SK-N-MC (cell line): ENCODE measurements around the gene CFAP251.
"Not testable (repeated sequence)": the region's sequence is repeated elsewhere in the genome, so short reads cannot be mapped to it uniquely, and the experiment has no call there.

Experiments used
- DNase-seq: peaks from one replicate; pipeline ENCODE4 v3.0.0-alpha.2; 2011; ENCODE audit warnings: low read depth, low spot score
- H3K27ac ChIP-seq: fragments of 200-600 bp; sonication (generic); 2 replicates; pipeline ENCODE4 v1.5.1; 2016; ENCODE audit warnings: mixed run types
- H3K36me3 ChIP-seq: fragments of 200-600 bp; sonication (generic); 2 replicates; pipeline ENCODE4 v1.6.1; 2017; ENCODE audit warnings: antibody characterized with exemption, low read length, mixed read lengths; ENCODE audit not compliant: insufficient read depth
- H3K4me3 ChIP-seq: fragments of 200-600 bp; sonication (generic); 2 replicates; pipeline ENCODE4 v1.5.1; 2016
- H3K9ac ChIP-seq: fragments of 200-600 bp; sonication (generic); 2 replicates; pipeline ENCODE4 v1.8.0; 2017; ENCODE audit warnings: mixed run types, mixed read lengths; ENCODE audit not compliant: insufficient read length
- H3K9me3 ChIP-seq: fragments of 200-600 bp; sonication (generic); 2 replicates; pipeline ENCODE4 v1.6.1; 2017; ENCODE audit warnings: low read depth, mild to moderate bottlenecking, antibody characterized with exemption, low read length, moderate library complexity, mixed read lengths
- EZH2 ChIP-seq: fragments of 200-600 bp; sonication (generic); IDR thresholded peaks from one replicate; pipeline ENCODE4 v1.6.1; 2017; ENCODE audit warnings: antibody characterized with exemption
- FOXP2 ChIP-seq: optimal IDR thresholded peaks from 2 replicates; pipeline ENCODE3; 2011; ENCODE audit warnings: mild to moderate bottlenecking, moderate library complexity; ENCODE audit not compliant: insufficient read depth; ENCODE audit errors: extremely low read length, control extremely low read depth
- POLR2AphosphoS5 ChIP-seq: IDR thresholded peaks from 2 replicates; pipeline ENCODE4 v1.6.1; 2012; ENCODE audit warnings: mild to moderate bottlenecking, low read depth, low read length, borderline replicate concordance

Gene CFAP251

GRCh38 chr12:122029620-122030423 lies 111.4 kb downstream of the CFAP251 start:
- Histone ChIP-seq H3K27ac (no peak overlapping the region), H3K9me3 (no peaks in the 10 kb centered on the region), H3K4me3 (no peak overlapping the region), H3K9ac (no peak overlapping the region), H3K36me3 (peaks cover under 1% of the 10 kb centered on the region; the same call in 1 of the 2 replicates)
- TF ChIP-seq FOXP2, result no peak
- no peak for TF ChIP-seq POLR2AphosphoS5
- TF ChIP-seq EZH2, result no peak
- no peak for DNase-seq

DNA sequence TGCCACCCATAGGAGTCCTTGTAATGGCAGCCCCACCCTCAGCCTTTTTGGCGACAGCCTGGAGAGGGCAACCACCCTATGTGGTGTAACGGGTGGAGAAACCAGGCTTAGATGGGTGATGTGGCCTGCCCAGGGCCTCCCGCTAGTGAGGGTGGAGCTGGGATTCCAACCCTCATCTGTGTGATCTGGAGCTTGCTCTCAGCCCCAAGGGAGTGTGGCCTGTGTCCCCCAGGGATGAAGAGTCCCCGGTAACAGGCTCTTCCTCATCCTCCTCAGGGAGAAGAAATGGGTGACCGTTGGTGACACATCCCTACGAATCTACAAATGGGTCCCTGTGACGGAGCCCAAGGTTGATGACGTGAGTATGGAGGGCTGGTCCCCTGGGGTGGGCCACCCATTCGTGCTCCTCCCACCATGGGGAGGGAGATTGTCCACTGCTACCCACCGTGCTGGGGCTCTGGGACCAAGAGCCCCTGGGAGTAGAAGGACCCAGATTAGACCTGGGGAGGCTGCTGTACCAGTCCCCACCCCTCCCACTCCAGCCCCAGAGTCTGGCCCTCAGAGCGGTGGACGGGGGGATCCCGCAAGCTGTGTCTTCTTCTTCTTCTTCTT lies 112.1 kb downstream of the CFAP251 start:
- TF ChIP-seq EZH2, result no peak
- no peak for TF ChIP-seq POLR2AphosphoS5
- TF ChIP-seq FOXP2, result no peak
- no peak overlapping the region for H3K9ac ChIP-seq
- DNase-seq, result no peak
- H3K27ac ChIP-seq, result no peak overlapping the region
- no peaks in the 10 kb centered on the region for H3K9me3 ChIP-seq
- H3K4me3 ChIP-seq, result no peak overlapping the region
- H3K36me3 ChIP-seq, result peaks cover 7% of the 10 kb centered on the region; the same call in 1 of the 2 replicates

- Histone ChIP-seq H3K36me3 (peaks cover 18% of the 10 kb centered on the region), H3K4me3 (no peak overlapping the region), H3K27ac (no peak overlapping the region), H3K9me3 (no peaks in the 10 kb centered on the region), H3K9ac (no peak overlapping the region)
- TF ChIP-seq EZH2 (no peak), FOXP2 (no peak), POLR2AphosphoS5 (no peak)
- DNase-seq, result no peak
These were observed 113.2 kb downstream of the CFAP251 start for GRCh38 chr12:122031342-122032216.

- no peak overlapping the region for H3K27ac ChIP-seq
- H3K9me3 ChIP-seq, result no peaks in the 10 kb centered on the region
- DNase-seq, result no peak
- H3K9ac ChIP-seq, result no peak overlapping the region
- H3K4me3 ChIP-seq, result no peak overlapping the region
- H3K36me3 ChIP-seq, result peaks cover 26% of the 10 kb centered on the region
- TF ChIP-seq EZH2 (no peak), POLR2AphosphoS5 (no peak), FOXP2 (no peak)
These were observed 114.2 kb downstream of the CFAP251 start for GRCh38 chr12:122032580-122032979.

GRCh38 chr12:122035292-122035691 lies 116.9 kb downstream of the CFAP251 start:
- Histone ChIP-seq H3K9me3 (no peaks in the 10 kb centered on the region), H3K36me3 (peaks cover 37% of the 10 kb centered on the region), H3K4me3 (no peak overlapping the region), H3K9ac (no peak overlapping the region), H3K27ac (no peak overlapping the region)
- no peak for DNase-seq
- TF ChIP-seq EZH2, result no peak
- no peak for TF ChIP-seq POLR2AphosphoS5
- TF ChIP-seq FOXP2, result no peak

DNA sequence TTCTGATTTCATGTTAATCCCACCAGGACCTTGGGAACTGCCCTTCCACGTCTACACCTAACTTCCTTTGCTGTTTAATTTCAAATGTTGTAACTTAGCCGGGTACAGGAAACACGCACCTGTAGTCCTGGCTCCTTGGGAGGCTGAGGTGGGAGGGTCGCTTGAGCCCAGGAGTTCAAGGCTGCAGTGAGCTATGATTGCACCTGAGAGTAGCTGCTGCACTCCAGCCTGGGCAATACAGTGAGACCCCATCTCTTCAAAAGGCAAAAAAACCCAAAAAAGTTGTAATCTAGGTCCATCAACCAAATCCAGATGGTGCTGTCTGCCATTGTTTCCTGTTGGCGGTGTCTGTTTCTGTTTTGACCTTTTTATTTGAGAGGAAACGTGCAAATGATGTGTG lies 117.8 kb downstream of the CFAP251 start:
- Histone ChIP-seq H3K9ac (no peak overlapping the region), H3K36me3 (peaks cover 44% of the 10 kb centered on the region), H3K4me3 (no peak overlapping the region), H3K9me3 (no peaks in the 10 kb centered on the region), H3K27ac (no peak overlapping the region)
- TF ChIP-seq EZH2 (no peak), POLR2AphosphoS5 (no peak)
- no peak for DNase-seq

- Histone ChIP-seq H3K36me3 (peaks cover 62% of the 10 kb centered on the region), H3K27ac (no peak overlapping the region), H3K4me3 (no peak overlapping the region), H3K9me3 (no peaks in the 10 kb centered on the region), H3K9ac (no peak overlapping the region)
- no peak for DNase-seq
- TF ChIP-seq FOXP2 (no peak), EZH2 (no peak), POLR2AphosphoS5 (no peak)
These were observed 122.4 kb downstream of the CFAP251 start for GRCh38 chr12:122040579-122041386.

GRCh38 chr12:122041458-122041857 lies 123.1 kb downstream of the CFAP251 start:
- not testable (repeated sequence) for H3K9ac ChIP-seq, H3K27ac ChIP-seq, DNase-seq, H3K9me3 ChIP-seq, H3K4me3 ChIP-seq
- H3K36me3 ChIP-seq, result peaks cover 62% of the 10 kb centered on the region
